Left lung (tissue), 14 donors: Measurements from ENCODE around the gene APELA. TPM values are rescaled to one million over a fixed set of nuclear protein-coding genes. Genes with fewer than 3 reads are reported as not detected.

Source experiments
- ATAC-seq: fragments of 200-7000 bp; cut with Tn5 transposase; one replicate; pipeline ENCODE4 v1.9.1; 2020; ENCODE audit warnings: moderate library complexity
- DNase-seq, 4 donors: peaks; one replicate each; pipeline ENCODE4 v3.0.0-alpha.2; 2013 to 2020
- H3K27ac ChIP-seq, 2 donors: fragments of 200-600 bp; sonication (generic) in 1 of 2; one replicate each; pipeline versions ENCODE4 v1.5.0 to v1.8.0; 2020 to 2021
- H3K27me3 ChIP-seq, 2 donors: fragments of 200-600 bp; sonication (generic) in 1 of 2; one replicate each; pipeline versions ENCODE4 v1.5.0 to v1.8.0; 2020 to 2021
- H3K36me3 ChIP-seq, 2 donors: fragments of 200-600 bp; sonication (generic) in 1 of 2; one replicate each; pipeline versions ENCODE4 v1.5.0 to v1.8.0; 2020 to 2021
- H3K4me1 ChIP-seq, 2 donors: fragments of 200-600 bp; one replicate each; pipeline ENCODE4 v1.8.0; 2021
- H3K4me3 ChIP-seq, 2 donors: fragments of 200-600 bp; sonication (generic) in 1 of 2; one replicate each; pipeline versions ENCODE4 v1.5.0 to v1.8.0; 2020 to 2021; ENCODE audit warnings: mild to moderate bottlenecking in 1 of 2
- H3K9me3 ChIP-seq, 2 donors: fragments of 200-600 bp; sonication (generic) in 1 of 2; one replicate each; pipeline versions ENCODE4 v1.5.0 to v1.8.0; 2020 to 2021
- intact Hi-C, 2 donors: fragments of 100-400 bp; cut with DNase I; formaldehyde crosslinking; loops; one replicate each; pipeline versions ENCODE4 v1.11.2 to v1.14.2; 2022
- long read RNA-seq, 12 donors: library from polyadenylated mRNA in 2 of 12; unstranded in 2 of 12; transcript quantifications; one replicate each; pipeline ENCODE4 v2.0.0 and lab custom pipeline, GENCODE V29; 2019 to 2026
- polyA plus RNA-seq, 6 donors: library from polyadenylated mRNA; unstranded; fragments of 120-200 nt; gene quantifications; one replicate each; pipeline ENCODE4 v1.2.1, GENCODE V29; 2013; ENCODE audit not compliant: insufficient read length in 6 of 6
- total RNA-seq, 2 donors: library from RNA; stranded (reverse); fragmentation: NEBNext Ultra II Directional; extraction: Animal tissue kit (Norgen Biotek cat#: 25700); gene quantifications; one replicate each; pipeline ENCODE4 v1.2.1, GENCODE V29; 2021
- TF ChIP-seq, protein P1 (sequence below), 2 donors: fragments of 200-600 bp; sonication (generic) in 1 of 2; IDR thresholded peaks; one replicate each; pipeline versions ENCODE4 v1.5.0 to v1.8.0; 2021; ENCODE audit warnings: antibody characterized with exemption in 2 of 2
- donor health status: DM: no; HTN: yes; CAD: no.
- donor health status: DM: no; HTN: no; CAD: no.

The APELA gene, protein sequence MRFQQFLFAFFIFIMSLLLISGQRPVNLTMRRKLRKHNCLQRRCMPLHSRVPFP
- total RNA-seq: under 1 TPM; 0.18 to 0.44 TPM
- polyA plus RNA-seq: under 1 TPM in 5 of 6 donors, not detected in 1; 0.18 to 0.38 (median 0.28) TPM
- long read RNA-seq, donor 1: 0 reads
- long read RNA-seq, donor 2, partial matches to known transcripts: 0 of 1 reads
- long read RNA-seq, donor 2, other reads (novel, unspliced or antisense): 0 of 1 reads
- long read RNA-seq, donor 3: 0 reads
- long read RNA-seq, donor 4: 0 reads
- long read RNA-seq, donor 5: 0 reads
- long read RNA-seq, donor 6: 0 reads
- long read RNA-seq, donor 7: 0 reads
- long read RNA-seq, donor 8: 0 reads
- long read RNA-seq, donor 9: 0 reads
- long read RNA-seq, donor 10: 0 reads
- long read RNA-seq, donor 11: 0 reads
- long read RNA-seq, donor 12: 0 reads

DNA sequence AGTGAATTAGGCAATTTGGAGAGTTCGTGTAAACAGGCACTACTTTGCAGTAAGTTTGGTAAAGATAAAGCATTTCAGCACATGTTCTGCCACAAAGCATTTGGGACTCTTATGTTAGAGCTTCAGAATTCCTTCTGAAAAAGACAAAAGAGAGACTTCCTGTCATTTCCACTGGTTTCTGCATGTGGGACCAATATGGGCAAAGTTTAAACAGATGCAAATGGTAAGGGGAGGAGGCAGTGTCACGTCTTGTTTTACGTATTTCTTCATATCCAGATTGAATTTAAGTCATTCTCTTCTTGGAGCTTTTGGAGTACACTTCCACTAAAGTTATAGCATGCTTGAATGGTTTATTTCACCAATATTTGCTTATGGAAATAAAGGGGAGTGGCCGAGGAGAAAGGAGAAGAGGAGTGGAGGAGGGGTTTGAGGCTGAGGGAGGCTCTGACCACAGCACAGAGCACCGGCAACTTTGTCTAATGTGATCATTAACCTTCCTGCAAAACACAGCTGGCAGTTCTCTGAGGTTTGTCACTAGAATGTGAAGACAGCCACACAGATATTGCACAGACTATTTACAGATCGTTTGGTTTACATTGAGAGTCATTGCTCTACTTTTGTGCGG, at the start of gene APELA:
Gene APELA (plus strand): TSS at position 479 of the 625 bp plus-strand sequence. CDS start 154 bp downstream, outside the sequence.
- no peak within 1 kb of the TSS for H3K27ac ChIP-seq
- TF ChIP-seq, protein P1, sequence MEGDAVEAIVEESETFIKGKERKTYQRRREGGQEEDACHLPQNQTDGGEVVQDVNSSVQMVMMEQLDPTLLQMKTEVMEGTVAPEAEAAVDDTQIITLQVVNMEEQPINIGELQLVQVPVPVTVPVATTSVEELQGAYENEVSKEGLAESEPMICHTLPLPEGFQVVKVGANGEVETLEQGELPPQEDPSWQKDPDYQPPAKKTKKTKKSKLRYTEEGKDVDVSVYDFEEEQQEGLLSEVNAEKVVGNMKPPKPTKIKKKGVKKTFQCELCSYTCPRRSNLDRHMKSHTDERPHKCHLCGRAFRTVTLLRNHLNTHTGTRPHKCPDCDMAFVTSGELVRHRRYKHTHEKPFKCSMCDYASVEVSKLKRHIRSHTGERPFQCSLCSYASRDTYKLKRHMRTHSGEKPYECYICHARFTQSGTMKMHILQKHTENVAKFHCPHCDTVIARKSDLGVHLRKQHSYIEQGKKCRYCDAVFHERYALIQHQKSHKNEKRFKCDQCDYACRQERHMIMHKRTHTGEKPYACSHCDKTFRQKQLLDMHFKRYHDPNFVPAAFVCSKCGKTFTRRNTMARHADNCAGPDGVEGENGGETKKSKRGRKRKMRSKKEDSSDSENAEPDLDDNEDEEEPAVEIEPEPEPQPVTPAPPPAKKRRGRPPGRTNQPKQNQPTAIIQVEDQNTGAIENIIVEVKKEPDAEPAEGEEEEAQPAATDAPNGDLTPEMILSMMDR (IDR thresholded peaks at IDR 0.05): no peak
- intact Hi-C loops: no loop called here

DNA sequence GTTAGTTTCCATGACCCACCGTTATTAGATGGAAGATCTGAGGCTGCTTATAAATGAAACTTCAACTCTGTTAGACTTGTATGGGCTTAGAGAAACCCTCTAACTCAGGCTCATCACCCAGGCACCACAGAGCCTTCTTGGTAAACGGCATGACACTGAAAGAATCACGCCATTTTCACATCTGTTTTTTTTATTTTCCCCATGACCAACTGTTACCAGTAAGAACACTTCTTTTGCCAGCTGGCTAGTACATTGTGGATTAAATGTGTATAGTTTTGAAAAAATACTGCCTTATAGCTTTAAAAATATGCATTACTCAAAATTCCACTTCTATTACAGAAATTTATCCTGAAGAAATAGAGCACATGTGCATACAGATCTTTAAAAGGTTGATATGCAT, 48.0 kb upstream of the APELA start:
- Histone ChIP-seq H3K27ac (no peak overlapping the region), H3K27me3 (no peaks in the 10 kb centered on the region), H3K4me1 (no peaks in the 10 kb centered on the region), H3K9me3 (no peaks in the 10 kb centered on the region), H3K36me3 (no peaks in the 10 kb centered on the region), H3K4me3 (no peak overlapping the region)
- TF ChIP-seq, protein P1 (IDR thresholded peaks at IDR 0.05): no peak
- no peak for DNase-seq
- intact Hi-C loops: no loop called here
- ATAC-seq: no peak

More for the DNA sequence above, at the start of gene APELA:
- no peak for DNase-seq
- H3K36me3 ChIP-seq: no peaks in the 10 kb centered on the region
- no peaks in the 10 kb centered on the region for H3K9me3 ChIP-seq
- no peak within 1 kb of the TSS for H3K4me3 ChIP-seq
- ATAC-seq: peak; percentile 74
- peaks cover 0 to 5% of the 10 kb centered on the region in 2 donors for H3K4me1 ChIP-seq
- no peaks in the 10 kb centered on the region for H3K27me3 ChIP-seq

DNA sequence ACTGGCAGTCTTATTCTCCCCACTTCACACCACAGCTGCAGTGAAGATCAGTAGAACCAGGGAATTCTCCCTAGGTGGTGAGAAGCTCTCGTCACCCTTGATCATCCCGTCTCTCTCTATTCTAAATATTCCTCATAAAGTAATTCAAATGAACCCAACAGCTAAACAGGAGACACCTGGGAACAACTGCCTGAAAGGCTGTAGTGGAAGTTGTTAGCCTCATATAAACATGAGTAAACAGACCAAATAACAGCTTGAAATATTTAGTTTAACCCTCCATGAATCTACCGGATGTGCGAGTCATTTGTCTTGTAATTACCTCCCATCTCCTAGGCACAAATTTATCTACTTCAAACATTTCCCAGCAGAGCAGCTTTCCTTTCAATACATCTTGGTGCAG, 30.4 kb upstream of the APELA start:
- no peaks in the 10 kb centered on the region for H3K36me3 ChIP-seq
- H3K4me1 ChIP-seq: no peaks in the 10 kb centered on the region
- ATAC-seq (no peak), DNase-seq (no peak)
- TF ChIP-seq, protein P1 (IDR thresholded peaks at IDR 0.05): no peak
- H3K27ac ChIP-seq: no peak overlapping the region
- intact Hi-C loops: no loop called here
- no peaks in the 10 kb centered on the region for H3K27me3 ChIP-seq
- no peak overlapping the region for H3K4me3 ChIP-seq
- H3K9me3 ChIP-seq: no peaks in the 10 kb centered on the region

DNA sequence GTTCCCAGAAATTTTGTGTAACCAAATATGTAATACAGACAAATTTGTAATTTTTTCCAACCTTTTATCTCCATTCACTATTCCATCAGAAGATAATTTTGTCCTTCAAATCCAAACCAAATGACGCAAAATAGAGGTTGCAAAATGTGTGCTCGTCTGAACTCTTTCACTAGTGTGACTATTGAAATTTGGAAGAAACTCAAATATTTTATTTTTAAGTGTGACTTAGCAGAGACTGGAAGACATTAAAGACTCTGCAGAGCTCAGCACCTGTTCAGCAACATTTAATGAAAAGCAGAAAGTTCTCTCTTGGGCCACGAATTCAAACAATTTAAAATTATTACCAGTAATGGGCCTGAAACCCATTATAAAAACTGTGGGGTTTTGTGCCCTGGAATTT, 30.0 kb upstream of the APELA start:
- ATAC-seq: no peak

More for the DNA sequence above, 30.0 kb upstream of the APELA start:
- Histone ChIP-seq H3K27ac (no peak overlapping the region), H3K4me1 (no peaks in the 10 kb centered on the region), H3K9me3 (no peaks in the 10 kb centered on the region), H3K4me3 (no peak overlapping the region), H3K27me3 (no peaks in the 10 kb centered on the region), H3K36me3 (no peaks in the 10 kb centered on the region)
- TF ChIP-seq, protein P1 (IDR thresholded peaks at IDR 0.05): no peak
- intact Hi-C loops: no loop called here
- no peak for DNase-seq
